Mesenchymal stem cell (in vitro differentiated cells and primary cell): ENCODE results near the gene MTPN. TPM values are rescaled to one million over a fixed set of nuclear protein-coding genes. Genes with fewer than 3 reads are reported as not detected.
A peak's percentile ranks its signal among the peaks of the same experiment; 100 is the strongest.

ENCODE experiments used
- DNase-seq: peaks from one replicate; pipeline ENCODE4 v3.0.0-alpha.2; 2013
- H2AFZ ChIP-seq: one replicate; pipeline ENCODE4 v1.6.1; 2013; ENCODE audit warnings: low read depth, mild to moderate bottlenecking, control low read depth, inconsistent platforms, low read length, moderate library complexity
- H2AK5ac ChIP-seq: 2 replicates; pipeline ENCODE4 v1.6.1; 2013; ENCODE audit warnings: low read length, moderate library complexity, mild to moderate bottlenecking, inconsistent platforms; ENCODE audit not compliant: severe bottlenecking
- H2BK120ac ChIP-seq: one replicate; pipeline ENCODE4 v1.6.1; 2013; ENCODE audit warnings: low read depth, mild to moderate bottlenecking, inconsistent platforms, low read length, moderate library complexity
- H2BK12ac ChIP-seq, 2 experiments: one replicate each; pipeline ENCODE4 v1.6.1; 2013; ENCODE audit warnings: inconsistent platforms in 2 of 2, low read length in 2 of 2, mild to moderate bottlenecking in 2 of 2, moderate library complexity in 2 of 2, control low read depth in 1 of 2
- H2BK15ac ChIP-seq: one replicate; pipeline ENCODE4 v1.6.1; 2013; ENCODE audit warnings: mild to moderate bottlenecking, low read depth, inconsistent platforms; ENCODE audit not compliant: poor library complexity, severe bottlenecking
- H2BK5ac ChIP-seq: 2 replicates; pipeline ENCODE4 v1.6.1; 2013; ENCODE audit warnings: low read depth, mild to moderate bottlenecking, low read length, control low read depth, inconsistent platforms; ENCODE audit not compliant: poor library complexity, severe bottlenecking
- H3K14ac ChIP-seq, 2 experiments: one replicate each; pipeline ENCODE4 v1.6.1; 2013; ENCODE audit warnings: inconsistent platforms in 2 of 2, low read length in 2 of 2, control low read depth in 1 of 2, mild to moderate bottlenecking in 1 of 2, moderate library complexity in 1 of 2
- H3K18ac ChIP-seq, 2 experiments: one replicate each; pipeline ENCODE4 v1.6.1; 2013; ENCODE audit warnings: inconsistent platforms in 2 of 2, low read length in 2 of 2, control low read depth in 1 of 2, low read depth in 1 of 2, mild to moderate bottlenecking in 1 of 2
- H3K23ac ChIP-seq, 2 experiments: one replicate each; pipeline ENCODE4 v1.6.1; 2013; ENCODE audit warnings: inconsistent platforms in 2 of 2, low read length in 2 of 2, mild to moderate bottlenecking in 2 of 2, moderate library complexity in 2 of 2, control low read depth in 1 of 2
- H3K27ac ChIP-seq: 2 replicates; pipeline ENCODE4 v1.5.1; 2013; ENCODE audit warnings: mild to moderate bottlenecking, moderate library complexity, low read length, control low read depth, inconsistent platforms; ENCODE audit not compliant: poor library complexity, severe bottlenecking
- H3K27me3 ChIP-seq, 2 experiments: 2 replicates each; pipeline versions ENCODE4 v1.6.1 to v1.7.0; 2013; ENCODE audit warnings: low read length in 2 of 2, mild to moderate bottlenecking in 2 of 2, moderate library complexity in 2 of 2, control low read depth in 1 of 2, inconsistent platforms in 1 of 2; ENCODE audit not compliant: control insufficient read depth in 1 of 2, insufficient read depth in 1 of 2
- H3K36me3 ChIP-seq, 2 experiments: 2 replicates each; pipeline versions ENCODE4 v1.6.1 to v1.7.0; 2013; ENCODE audit warnings: low read length in 2 of 2, control low read depth in 1 of 2, inconsistent platforms in 1 of 2, low read depth in 1 of 2, mild to moderate bottlenecking in 1 of 2; ENCODE audit not compliant: insufficient read depth in 2 of 2, control insufficient read depth in 1 of 2
- H3K4ac ChIP-seq, 2 experiments: one replicate each; pipeline ENCODE4 v1.6.1; 2013; ENCODE audit warnings: inconsistent platforms in 2 of 2, low read length in 2 of 2, mild to moderate bottlenecking in 2 of 2, moderate library complexity in 2 of 2, control low read depth in 1 of 2, low read depth in 1 of 2
- H3K4me1 ChIP-seq: 2 replicates; pipeline ENCODE4 v1.6.1; 2013; ENCODE audit warnings: low read depth, low read length, control low read depth; ENCODE audit not compliant: control insufficient read depth, insufficient read depth
- H3K4me2 ChIP-seq: 2 replicates; pipeline ENCODE4 v1.6.1; 2013; ENCODE audit warnings: low read length, mild to moderate bottlenecking, inconsistent platforms; ENCODE audit not compliant: poor library complexity, severe bottlenecking
- H3K4me3 ChIP-seq, 2 experiments: 2 replicates each; pipeline versions ENCODE4 v1.5.1 to v1.7.0; 2013; ENCODE audit warnings: low read length in 2 of 2, mild to moderate bottlenecking in 2 of 2, control low read depth in 1 of 2, low read depth in 1 of 2; ENCODE audit not compliant: insufficient read depth in 1 of 2
- H3K79me1 ChIP-seq: replicated peaks from 2 replicates; pipeline ENCODE4 v1.6.1; 2013; ENCODE audit warnings: mild to moderate bottlenecking, control low read depth, low read length, inconsistent platforms; ENCODE audit not compliant: poor library complexity, severe bottlenecking
- H3K9ac ChIP-seq: 2 replicates; pipeline ENCODE4 v1.7.0; 2013; ENCODE audit warnings: mild to moderate bottlenecking, low read length, moderate library complexity
- H3K9me3 ChIP-seq: 2 replicates; pipeline ENCODE4 v1.7.0; 2013; ENCODE audit warnings: mild to moderate bottlenecking, low read length; ENCODE audit not compliant: control insufficient read depth
- H4K8ac ChIP-seq: one replicate; pipeline ENCODE4 v1.6.1; 2013; ENCODE audit warnings: inconsistent platforms, mild to moderate bottlenecking, low read length, moderate library complexity
- H4K91ac ChIP-seq: one replicate; pipeline ENCODE4 v1.6.1; 2013; ENCODE audit warnings: mild to moderate bottlenecking, low read length, inconsistent platforms
- WGBS: methylation state at CpG from one replicate; pipeline ENCODE4 v1.1.7; 2013; ENCODE audit warnings: mixed read lengths; 5-methylcytosine and 5-hydroxymethylcytosine counted together
- small RNA-seq: library from polyadenylated mRNA; stranded (forward); fragments of <200 nt; extraction: miRNeasy Mini kit (QIAGEN cat#:217004); gene quantifications from one replicate; pipeline ENCODE3, GENCODE V24; 2013; ENCODE audit warnings: low read depth

The MTPN gene

GRCh38 chr7:135879233-135879632 is 97.9 kb downstream of the MTPN start:
- Histone ChIP-seq H3K4me1 (no peaks in the 10 kb centered on the region), H3K4me2 (no peak overlapping the region), H2AK5ac (no peak overlapping the region), H3K27me3 (peaks cover 3 to 4% of the 10 kb centered on the region in 2 experiments), H2BK12ac (no peak overlapping the region), H3K79me1 (no peaks in the 10 kb centered on the region), H2BK5ac (no peak overlapping the region), H3K23ac (no peak overlapping the region), H3K4ac (no peak overlapping the region), H2BK120ac (no peak overlapping the region), H3K18ac (no peak overlapping the region), H2AFZ (no peak overlapping the region), H3K14ac (no peak overlapping the region), H3K36me3 (no peaks in the 10 kb centered on the region), H3K9ac (no peak overlapping the region), H3K27ac (no peak overlapping the region), H4K91ac (no peak overlapping the region), H4K8ac (no peak overlapping the region), H3K9me3 (no peaks in the 10 kb centered on the region), H3K4me3 (no peak overlapping the region), H2BK15ac (no peak overlapping the region)
- no peak for DNase-seq

DNA sequence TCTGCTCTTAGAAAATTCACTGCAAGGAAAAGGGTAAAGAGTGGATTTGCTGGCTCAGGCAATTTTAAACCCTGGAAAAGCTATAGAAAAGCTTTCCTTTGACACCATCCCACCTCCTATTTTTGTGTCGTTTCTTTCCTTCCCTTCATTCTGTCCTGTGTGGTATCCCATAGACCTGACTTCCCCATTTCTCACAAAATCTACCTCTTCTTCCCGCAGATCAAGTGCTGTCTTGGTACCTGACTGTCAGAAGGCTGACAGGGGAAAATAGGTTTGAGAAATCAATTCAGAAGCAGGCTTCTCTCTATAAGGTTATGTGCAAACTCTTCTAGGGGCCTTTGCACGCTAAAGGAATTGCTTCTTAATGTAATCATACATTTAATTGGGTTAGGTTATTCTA is 98.9 kb downstream of the MTPN start:
- DNase-seq: no peak
- Histone ChIP-seq H3K4ac (no peak overlapping the region), H2AK5ac (no peak overlapping the region), H3K4me3 (no peak overlapping the region), H3K9me3 (no peaks in the 10 kb centered on the region), H3K36me3 (no peaks in the 10 kb centered on the region), H2BK15ac (no peak overlapping the region), H2BK120ac (no peak overlapping the region), H2AFZ (no peak overlapping the region), H3K27me3 (peaks cover 3 to 4% of the 10 kb centered on the region in 2 experiments), H3K23ac (no peak overlapping the region), H3K9ac (no peak overlapping the region), H4K8ac (no peak overlapping the region), H2BK12ac (no peak overlapping the region), H3K79me1 (no peaks in the 10 kb centered on the region), H4K91ac (no peak overlapping the region), H3K4me1 (no peaks in the 10 kb centered on the region), H3K4me2 (no peak overlapping the region), H3K27ac (no peak overlapping the region), H3K18ac (no peak overlapping the region), H3K14ac (no peak overlapping the region), H2BK5ac (no peak overlapping the region)
- 98% methylated on average over 3 of the region's 3 CpGs for WGBS

DNA sequence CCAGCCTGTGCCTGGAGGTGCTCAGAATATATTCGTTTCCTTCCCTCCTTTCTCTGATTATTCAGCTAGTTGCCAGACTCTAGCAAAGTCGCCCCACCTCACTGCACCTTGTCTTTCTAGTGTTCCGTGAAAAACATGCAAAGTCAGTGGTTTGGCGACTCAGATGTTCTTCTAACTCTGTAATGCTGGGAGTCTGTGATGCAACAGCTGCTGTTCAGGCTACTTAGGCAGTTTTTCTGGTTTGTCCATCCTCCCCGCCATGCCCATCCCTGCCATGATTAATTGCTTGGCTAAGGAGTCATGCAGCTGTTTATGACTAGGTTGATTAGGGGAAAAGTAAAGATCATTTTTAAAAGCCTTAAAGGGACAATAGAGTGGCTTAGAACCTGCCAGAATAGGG is 99.4 kb downstream of the MTPN start:
- H3K4ac ChIP-seq: no peak overlapping the region

More for the DNA sequence above, 99.4 kb downstream of the MTPN start:
- WGBS: 61% methylated on average over 5 of the region's 5 CpGs
- Histone ChIP-seq H3K23ac (no peak overlapping the region), H2BK120ac (no peak overlapping the region), H4K91ac (no peak overlapping the region), H3K14ac (no peak overlapping the region), H3K36me3 (no peaks in the 10 kb centered on the region), H2AFZ (no peak overlapping the region), H3K27me3 (peaks cover 3 to 4% of the 10 kb centered on the region in 2 experiments), H3K27ac (no peak overlapping the region), H3K4me1 (no peaks in the 10 kb centered on the region), H3K9me3 (no peaks in the 10 kb centered on the region), H3K4me2 (no peak overlapping the region), H2AK5ac (no peak overlapping the region), H2BK12ac (no peak overlapping the region), H2BK5ac (no peak overlapping the region), H4K8ac (no peak overlapping the region), H3K9ac (no peak overlapping the region), H3K4me3 (no peak overlapping the region), H3K18ac (no peak overlapping the region), H2BK15ac (no peak overlapping the region), H3K79me1 (no peaks in the 10 kb centered on the region)
- DNase-seq: peak; percentile 44

Small RNA genes lying within 50 kb of the gene (small RNA-seq; reads per million reads assigned to genes)
- gene RNU6-223P: not detected
